Mesendoderm (in vitro differentiated cells): ENCODE results near the gene SLIT3.

Experiments
- DNase-seq: peaks from one replicate; pipeline ENCODE4 v3.0.0; 2013
- H2AK5ac ChIP-seq: 2 replicates; pipeline ENCODE4 v1.6.1; 2013; ENCODE audit warnings: low read length, inconsistent platforms
- H2BK120ac ChIP-seq: 2 replicates; pipeline ENCODE4 v1.6.1; 2013; ENCODE audit warnings: low read depth, mild to moderate bottlenecking, low read length, moderate library complexity, mixed read lengths
- H2BK15ac ChIP-seq: replicated peaks from 2 replicates; pipeline ENCODE4 v1.6.1; 2013; ENCODE audit warnings: low read depth, mild to moderate bottlenecking, moderate library complexity
- H2BK5ac ChIP-seq: 2 replicates; pipeline ENCODE4 v1.6.1; 2013; ENCODE audit warnings: low read length, inconsistent platforms
- H3K18ac ChIP-seq: 2 replicates; pipeline ENCODE4 v1.6.1; 2013; ENCODE audit warnings: mild to moderate bottlenecking, low read length, mixed read lengths
- H3K23ac ChIP-seq: one replicate; pipeline ENCODE4 v1.6.1; 2013; ENCODE audit warnings: low read length
- H3K27ac ChIP-seq: 2 replicates; pipeline ENCODE4 v1.5.1; 2013; ENCODE audit warnings: low read depth, mild to moderate bottlenecking, inconsistent platforms, low read length, moderate library complexity
- H3K27me3 ChIP-seq: 2 replicates; pipeline ENCODE4 v1.6.1; 2013; ENCODE audit warnings: low read length, control low read depth, mild to moderate bottlenecking, inconsistent platforms; ENCODE audit not compliant: insufficient read depth, poor library complexity
- H3K36me3 ChIP-seq: 2 replicates; pipeline ENCODE4 v1.6.1; 2013; ENCODE audit warnings: low read length, inconsistent platforms; ENCODE audit not compliant: control insufficient read depth, insufficient read depth
- H3K4ac ChIP-seq: one replicate; pipeline ENCODE4 v1.6.1; 2013; ENCODE audit warnings: low read depth, mild to moderate bottlenecking, low read length, moderate library complexity
- H3K4me1 ChIP-seq: 2 replicates; pipeline ENCODE4 v1.6.1; 2013; ENCODE audit warnings: low read depth, low read length, inconsistent platforms; ENCODE audit not compliant: control insufficient read depth
- H3K4me2 ChIP-seq: 2 replicates; pipeline ENCODE4 v1.6.1; 2013; ENCODE audit warnings: low read length
- H3K4me3 ChIP-seq: 2 replicates; pipeline ENCODE4 v1.5.1; 2013; ENCODE audit warnings: mild to moderate bottlenecking, low read length
- H3K56ac ChIP-seq: one replicate; pipeline ENCODE4 v1.6.1; 2013; ENCODE audit warnings: low read length
- H3K79me1 ChIP-seq: 2 replicates; pipeline ENCODE4 v1.6.1; 2013; ENCODE audit warnings: low read length, inconsistent platforms
- H3K79me2 ChIP-seq: 2 replicates; pipeline ENCODE4 v1.6.1; 2013; ENCODE audit warnings: mild to moderate bottlenecking, low read length; ENCODE audit not compliant: control insufficient read depth, insufficient read depth
- H3K9ac ChIP-seq: 2 replicates; pipeline ENCODE4 v1.6.1; 2013; ENCODE audit warnings: low read length, inconsistent platforms
- H4K5ac ChIP-seq: one replicate; pipeline ENCODE4 v1.6.1; 2013; ENCODE audit warnings: low read length
- H4K8ac ChIP-seq: one replicate; pipeline ENCODE4 v1.6.1; 2013; ENCODE audit warnings: low read depth, mild to moderate bottlenecking, control low read depth, low read length, moderate library complexity
- WGBS: extraction: QIAGEN DNeasy Blood & Tissue Kit; methylation state at CpG from one replicate; pipeline ENCODE4 v1.1.7; 2013; ENCODE audit warnings: low lambda C conversion rate, missing lambda C conversion rate; ENCODE audit not compliant: insufficient coverage; ENCODE audit errors: extremely low coverage; 5-methylcytosine and 5-hydroxymethylcytosine counted together

The SLIT3 gene

GRCh38 chr5:168833936-168834335 is 467.0 kb downstream of the SLIT3 start:
- Histone ChIP-seq H3K4me2 (no peak overlapping the region), H2BK5ac (no peak overlapping the region), H3K4me3 (no peak overlapping the region), H4K8ac (no peak overlapping the region), H3K9ac (no peak overlapping the region), H3K36me3 (no peaks in the 10 kb centered on the region), H3K79me1 (no peaks in the 10 kb centered on the region), H3K56ac (no peak overlapping the region), H3K18ac (no peak overlapping the region), H2BK120ac (no peak overlapping the region), H3K23ac (no peak overlapping the region), H3K27me3 (peaks cover 2% of the 10 kb centered on the region), H3K27ac (no peak overlapping the region), H4K5ac (no peak overlapping the region), H3K4me1 (peaks cover 2% of the 10 kb centered on the region), H2AK5ac (no peak overlapping the region), H3K4ac (no peak overlapping the region), H3K79me2 (no peaks in the 10 kb centered on the region), H2BK15ac (no peak overlapping the region)
- DNase-seq = peak; percentile 25
- WGBS = no CpG with 5 or more reads among the region's 4 CpGs

GRCh38 chr5:168833383-168833782 is 467.6 kb downstream of the SLIT3 start:
- no peak overlapping the region for H3K23ac ChIP-seq
- H3K4ac ChIP-seq = no peak overlapping the region
- H4K8ac ChIP-seq = no peak overlapping the region
- H3K4me2 ChIP-seq = no peak overlapping the region
- H3K79me2 ChIP-seq = no peaks in the 10 kb centered on the region
- H3K27ac ChIP-seq = no peak overlapping the region
- H2BK5ac ChIP-seq = no peak overlapping the region
- H3K36me3 ChIP-seq = no peaks in the 10 kb centered on the region
- H3K4me3 ChIP-seq = no peak overlapping the region
- peaks cover 2% of the 10 kb centered on the region for H3K27me3 ChIP-seq
- peaks cover 2% of the 10 kb centered on the region for H3K4me1 ChIP-seq
- no peak overlapping the region for H2AK5ac ChIP-seq
- H3K79me1 ChIP-seq = no peaks in the 10 kb centered on the region
- no peak overlapping the region for H2BK120ac ChIP-seq
- H2BK15ac ChIP-seq = no peak overlapping the region
- no peak overlapping the region for H4K5ac ChIP-seq
- H3K56ac ChIP-seq = no peak overlapping the region
- DNase-seq = no peak
- no peak overlapping the region for H3K9ac ChIP-seq
- WGBS = no CpG with 5 or more reads among the region's 3 CpGs
- H3K18ac ChIP-seq = no peak overlapping the region

GRCh38 chr5:168832308-168832707 is 468.6 kb downstream of the SLIT3 start:
- H3K56ac ChIP-seq = no peak overlapping the region
- H3K4me1 ChIP-seq = peaks cover 2% of the 10 kb centered on the region
- no peak overlapping the region for H3K4me3 ChIP-seq
- no CpG with 5 or more reads among the region's 6 CpGs for WGBS
- no peaks in the 10 kb centered on the region for H3K79me2 ChIP-seq
- no peak overlapping the region for H3K4ac ChIP-seq
- no peak for DNase-seq
- no peak overlapping the region for H2BK5ac ChIP-seq
- H3K18ac ChIP-seq = no peak overlapping the region
- no peak overlapping the region for H2AK5ac ChIP-seq
- H3K9ac ChIP-seq = no peak overlapping the region
- no peak overlapping the region for H3K23ac ChIP-seq
- no peak overlapping the region for H3K27ac ChIP-seq
- H3K4me2 ChIP-seq = no peak overlapping the region
- H4K8ac ChIP-seq = no peak overlapping the region
- no peaks in the 10 kb centered on the region for H3K27me3 ChIP-seq
- no peak overlapping the region for H2BK15ac ChIP-seq
- no peak overlapping the region for H4K5ac ChIP-seq
- H3K36me3 ChIP-seq = no peaks in the 10 kb centered on the region
- no peak overlapping the region for H2BK120ac ChIP-seq
- H3K79me1 ChIP-seq = no peaks in the 10 kb centered on the region

- no peak for DNase-seq
- H3K79me1 ChIP-seq = no peaks in the 10 kb centered on the region
- no peak overlapping the region for H3K4me2 ChIP-seq
- no peak overlapping the region for H3K56ac ChIP-seq
- H3K4ac ChIP-seq = no peak overlapping the region
- no CpG with 5 or more reads among the region's 7 CpGs for WGBS
- no peak overlapping the region for H2AK5ac ChIP-seq
- no peak overlapping the region for H3K4me3 ChIP-seq
- no peak overlapping the region for H2BK15ac ChIP-seq
- H3K36me3 ChIP-seq = no peaks in the 10 kb centered on the region
- no peak overlapping the region for H2BK5ac ChIP-seq
- H3K23ac ChIP-seq = no peak overlapping the region
- H4K8ac ChIP-seq = no peak overlapping the region
- H3K27me3 ChIP-seq = no peaks in the 10 kb centered on the region
- H3K79me2 ChIP-seq = no peaks in the 10 kb centered on the region
- no peak overlapping the region for H2BK120ac ChIP-seq
- H3K9ac ChIP-seq = no peak overlapping the region
- no peak overlapping the region for H4K5ac ChIP-seq
- H3K27ac ChIP-seq = no peak overlapping the region
- peaks cover 2% of the 10 kb centered on the region for H3K4me1 ChIP-seq
- no peak overlapping the region for H3K18ac ChIP-seq
Measured at GRCh38 chr5:168831383-168831782, 469.6 kb downstream of the SLIT3 start.

GRCh38 chr5:168830833-168831232 is 470.1 kb downstream of the SLIT3 start:
- Histone ChIP-seq H2BK15ac (no peak overlapping the region), H3K23ac (no peak overlapping the region), H3K9ac (no peak overlapping the region), H3K4me2 (no peak overlapping the region), H3K56ac (no peak overlapping the region), H3K4ac (no peak overlapping the region), H3K79me2 (no peaks in the 10 kb centered on the region), H3K4me1 (peaks cover 2% of the 10 kb centered on the region), H4K8ac (no peak overlapping the region), H4K5ac (no peak overlapping the region), H3K27ac (no peak overlapping the region), H2BK5ac (no peak overlapping the region), H3K79me1 (no peaks in the 10 kb centered on the region), H2BK120ac (no peak overlapping the region), H3K36me3 (no peaks in the 10 kb centered on the region), H3K18ac (no peak overlapping the region), H3K4me3 (no peak overlapping the region), H3K27me3 (no peaks in the 10 kb centered on the region), H2AK5ac (no peak overlapping the region)
- no peak for DNase-seq
- WGBS = no CpG with 5 or more reads among the region's 3 CpGs

- no peaks in the 10 kb centered on the region for H3K79me1 ChIP-seq
- H2BK5ac ChIP-seq = no peak overlapping the region
- peaks cover 2% of the 10 kb centered on the region for H3K4me1 ChIP-seq
- WGBS = no CpG with 5 or more reads among the region's 4 CpGs
- H4K5ac ChIP-seq = no peak overlapping the region
- DNase-seq = no peak
- H3K36me3 ChIP-seq = no peaks in the 10 kb centered on the region
- H3K18ac ChIP-seq = no peak overlapping the region
- no peak overlapping the region for H2BK120ac ChIP-seq
- no peak overlapping the region for H3K56ac ChIP-seq
- no peak overlapping the region for H3K27ac ChIP-seq
- no peak overlapping the region for H3K9ac ChIP-seq
- H3K4me2 ChIP-seq = no peak overlapping the region
- H3K27me3 ChIP-seq = no peaks in the 10 kb centered on the region
- no peak overlapping the region for H4K8ac ChIP-seq
- no peak overlapping the region for H3K4ac ChIP-seq
- H2BK15ac ChIP-seq = no peak overlapping the region
- no peak overlapping the region for H3K23ac ChIP-seq
- no peak overlapping the region for H2AK5ac ChIP-seq
- no peak overlapping the region for H3K4me3 ChIP-seq
- H3K79me2 ChIP-seq = no peaks in the 10 kb centered on the region
Measured at GRCh38 chr5:168829922-168830417, 471.0 kb downstream of the SLIT3 start.
